A549 (cell line): ENCODE results near the gene CNR1. TPM values are rescaled to one million over a fixed set of nuclear protein-coding genes. Genes with fewer than 3 reads are reported as not detected.

Experiments used
- ATAC-seq, 2 experiments: fragments of 200-7000 bp in 1 of 2; fragments of >200 bp in 1 of 2; cut with Nextera tagmentation in 1 of 2; cut with Tn5 transposase in 1 of 2; 3 replicates each; pipeline versions ENCODE4 v1.8.0 to v1.9.1; 2018 to 2020; ENCODE audit warnings: mild to moderate bottlenecking in 1 of 2, moderate library complexity in 1 of 2
- CTCF ChIA-PET: fragments of 300-600 bp; sonication (Branson Sonifier 250); formaldehyde crosslinking; extraction: SDS; loops from one replicate; lab custom pipeline; 2021; ENCODE audit warnings: antibody characterized with exemption, inconsistent platforms; lab: Yijun Ruan, JAX
- POLR2A ChIA-PET: fragments of 350-600 bp; formaldehyde crosslinking; extraction: SDS; loops from one replicate; lab custom pipeline; 2021; ENCODE audit warnings: antibody characterized with exemption, inconsistent platforms; lab: Yijun Ruan, JAX
- DNase-seq, 2 experiments: peaks; one replicate each; pipeline versions ENCODE4 v3.0.0 to v3.0.0-alpha.2; 2011 to 2016; ENCODE audit warnings: low read depth in 1 of 2, low spot score in 1 of 2
- FAIRE-seq: peaks from 2 replicates; lab custom pipeline; 2011; peaks lifted over from hg19 to GRCh38; lab: Jason Lieb, UNC
- H3K27ac ChIP-seq, 2 experiments: fragments of >200 bp; sonication (Bioruptor Twin); formaldehyde crosslinking; 3 replicates each; pipeline ENCODE4 v1.5.1; 2016 to 2017
- H3K4me1 ChIP-seq: fragments of >200 bp; sonication (Bioruptor Twin); formaldehyde crosslinking; 3 replicates; pipeline ENCODE4 v1.6.1; 2016
- H3K4me2 ChIP-seq: fragments of >200 bp; sonication (Bioruptor Twin); formaldehyde crosslinking; 3 replicates; pipeline ENCODE4 v1.6.1; 2016
- H3K4me3 ChIP-seq: fragments of >200 bp; sonication (Bioruptor Twin); formaldehyde crosslinking; 3 replicates; pipeline ENCODE4 v1.5.1; 2016
- H3K9me3 ChIP-seq: fragments of >200 bp; sonication (Bioruptor Twin); formaldehyde crosslinking; 3 replicates; pipeline ENCODE4 v1.6.1; 2016
- BHLHE40 ChIP-seq: IDR thresholded peaks from 2 replicates; pipeline ENCODE4 v1.6.1; 2012; ENCODE audit warnings: low read depth, low read length, inconsistent platforms
- CBX2 ChIP-seq: fragments of 200-600 bp; sonication (generic); IDR thresholded peaks from 2 replicates; pipeline ENCODE4 v1.6.1; 2016; ENCODE audit warnings: low read depth, mild to moderate bottlenecking, borderline replicate concordance
- CHD2 ChIP-seq: fragments of 150-350 bp; IDR thresholded peaks from 2 replicates; pipeline ENCODE4 v1.6.1; 2014; ENCODE audit warnings: low read length; ENCODE audit not compliant: partially characterized antibody
- CHD4 ChIP-seq: fragments of 200-600 bp; sonication (generic); IDR thresholded peaks from 2 replicates; pipeline ENCODE4 v1.6.1; 2016; ENCODE audit warnings: antibody characterized with exemption, mild to moderate bottlenecking, borderline replicate concordance
- E2F6 ChIP-seq: IDR thresholded peaks from 2 replicates; pipeline ENCODE4 v1.6.1; 2012; ENCODE audit warnings: low read depth, borderline replicate concordance
- EHMT2 ChIP-seq: fragments of 200-600 bp; sonication (generic); IDR thresholded peaks from 2 replicates; pipeline ENCODE4 v1.6.1; 2016; ENCODE audit warnings: antibody characterized with exemption, low read depth, mild to moderate bottlenecking, moderate library complexity
- ELK1 ChIP-seq: fragments of 150-350 bp; IDR thresholded peaks from 2 replicates; pipeline ENCODE4 v1.6.1; 2014; ENCODE audit warnings: low read depth, mild to moderate bottlenecking, low read length
- ESRRA ChIP-seq: fragments of 150-350 bp; IDR thresholded peaks from 2 replicates; pipeline ENCODE4 v1.6.1; 2014; ENCODE audit warnings: mild to moderate bottlenecking, low read length, borderline replicate concordance
- GATA3 ChIP-seq: IDR thresholded peaks from 2 replicates; pipeline ENCODE4 v1.6.1; 2012; ENCODE audit warnings: borderline replicate concordance
- HEYL ChIP-seq: fragments of 250-450 bp; sonication (Bioruptor Pico); IDR thresholded peaks from 2 replicates; pipeline ENCODE4 v1.8.0; 2021; ENCODE audit warnings: mild to moderate bottlenecking, moderate library complexity
- JUN ChIP-seq, 2 experiments: fragments of >200 bp; sonication (Bioruptor Twin); formaldehyde crosslinking; IDR thresholded peaks; 2 replicates in 1 of 2; 3 replicates in 1 of 2; pipeline ENCODE4 v1.6.1; 2016 to 2017
- JUNB ChIP-seq: fragments of >200 bp; sonication (Bioruptor Twin); formaldehyde crosslinking; IDR thresholded peaks from 2 replicates; pipeline ENCODE4 v1.6.1; 2016
- KDM5A ChIP-seq: fragments of 200-600 bp; sonication (generic); IDR thresholded peaks from 2 replicates; pipeline ENCODE4 v1.6.1; 2016; ENCODE audit warnings: antibody characterized with exemption, mild to moderate bottlenecking
- MAX ChIP-seq: IDR thresholded peaks from 2 replicates; pipeline ENCODE4 v1.6.1; 2012
- MAZ ChIP-seq: fragments of 150-350 bp; IDR thresholded peaks from 2 replicates; pipeline ENCODE4 v1.6.1; 2014; ENCODE audit warnings: antibody characterized with exemption, low read depth, low read length, borderline replicate concordance
- MYC ChIP-seq: IDR thresholded peaks from 2 replicates; pipeline ENCODE4 v1.6.1; 2012; ENCODE audit warnings: mild to moderate bottlenecking, inconsistent platforms, low read length, improper control_type of control experiment, borderline replicate concordance
- NFE2L2 ChIP-seq: fragments of 150-350 bp; conservative IDR thresholded peaks from 2 replicates; pipeline ENCODE4 v1.6.1; 2014; ENCODE audit warnings: low read length
- NPAS2 ChIP-seq: fragments of 250-450 bp; sonication (Bioruptor Pico); IDR thresholded peaks from 2 replicates; pipeline ENCODE4 v1.8.0; 2022; ENCODE audit warnings: mild to moderate bottlenecking, moderate library complexity, borderline replicate concordance
- PBX3 ChIP-seq: IDR thresholded peaks from 2 replicates; pipeline ENCODE4 v1.6.1; 2012
- POLR2A ChIP-seq: IDR thresholded peaks from 2 replicates; pipeline ENCODE4 v1.6.1; 2012; ENCODE audit warnings: mild to moderate bottlenecking, low read length
- RCOR1 ChIP-seq: fragments of 150-350 bp; IDR thresholded peaks from 2 replicates; pipeline ENCODE4 v1.6.1; 2014; ENCODE audit warnings: antibody characterized with exemption, low read length, low read depth
- SMC3 ChIP-seq: fragments of >200 bp; sonication (Bioruptor Twin); formaldehyde crosslinking; IDR thresholded peaks from 3 replicates; pipeline ENCODE4 v1.6.1; 2018; ENCODE audit warnings: inconsistent platforms
- SREBF2 ChIP-seq: fragments of 450-650 bp; IDR thresholded peaks from 2 replicates; pipeline ENCODE4 v1.6.1; 2014; ENCODE audit warnings: mild to moderate bottlenecking, moderate library complexity
- TFCP2L1 ChIP-seq: fragments of 250-450 bp; sonication (Bioruptor Pico); IDR thresholded peaks from 2 replicates; pipeline ENCODE4 v1.5.0; 2021; ENCODE audit warnings: mild to moderate bottlenecking
- USF2 ChIP-seq: fragments of 450-650 bp; IDR thresholded peaks from 2 replicates; pipeline ENCODE4 v1.6.1; 2014; ENCODE audit warnings: antibody characterized with exemption
- ZC3H11A ChIP-seq: fragments of 450-650 bp; IDR thresholded peaks from 2 replicates; pipeline ENCODE4 v1.6.1; 2014; ENCODE audit warnings: antibody characterized with exemption, mild to moderate bottlenecking
- ZFP36 ChIP-seq: fragments of 450-650 bp; IDR thresholded peaks from 2 replicates; pipeline ENCODE4 v1.6.1; 2014; ENCODE audit warnings: borderline replicate concordance; ENCODE audit not compliant: partially characterized antibody
- WGBS: methylation state at CpG from one replicate; pipeline ENCODE4 v1.1.6; 2017; ENCODE audit errors: missing lambda C conversion rate; 5-methylcytosine and 5-hydroxymethylcytosine counted together
- polyA plus RNA-seq, 4 experiments: library from polyadenylated mRNA; depleted of rRNA in 3 of 4; stranded (reverse); fragments of >200 nt; fragmentation: RNase III in 1 of 4; extraction: RNeasy Plus Mini Kit Qiagen cat#74134 plus additional on column Dnase treatment in 1 of 4; gene quantifications; 2 replicates in 3 of 4; 3 replicates in 1 of 4; pipeline ENCODE4 v1.2.3, GENCODE V29; 2011 to 2017
- TF ChIP-seq, protein P1 (sequence below): fragments of >200 bp; sonication (Bioruptor Twin); formaldehyde crosslinking; IDR thresholded peaks from 3 replicates; pipeline ENCODE4 v1.5.1; 2016

Gene CNR1
- polyA plus RNA-seq, 2 of the 4 experiments (the other 2 are of a cell fraction): 0.06 to 0.72 TPM

GRCh38 chr6:88174906-88175305, 8.8 kb upstream of the CNR1 start (continued):
- no peak for TF ChIP-seq RCOR1
- TF ChIP-seq EHMT2: no peak
- TF ChIP-seq CBX2: no peak
- no peak for TF ChIP-seq BHLHE40
- TF ChIP-seq ESRRA: no peak
- no peak for TF ChIP-seq JUNB
- TF ChIP-seq, all 56 proteins: peak for 0

GRCh38 chr6:88171312-88171711, 5.2 kb upstream of the CNR1 start:
- Histone ChIP-seq H3K4me3 (no peak overlapping the region), H3K4me1 (no peaks in the 10 kb centered on the region; the same call in 2 of the 3 replicates), H3K27ac (no peak overlapping the region), H3K9me3 (no peaks in the 10 kb centered on the region), H3K4me2 (no peak overlapping the region)
- WGBS: 64% methylated on average over 2 of the region's 2 CpGs
- ATAC-seq (no peak), DNase-seq (no peak), FAIRE-seq (no peak)
- ChIA-PET POLR2A (no interaction called here), CTCF (no interaction called here)
- no peak for TF ChIP-seq POLR2A
- TF ChIP-seq ZC3H11A: no peak
- TF ChIP-seq ZFP36: no peak
- TF ChIP-seq JUN (IDR thresholded peaks at IDR 0.05): no peak
- no peak for TF ChIP-seq USF2
- TF ChIP-seq ESRRA: no peak
- TF ChIP-seq CHD4: no peak
- TF ChIP-seq, protein P1, sequence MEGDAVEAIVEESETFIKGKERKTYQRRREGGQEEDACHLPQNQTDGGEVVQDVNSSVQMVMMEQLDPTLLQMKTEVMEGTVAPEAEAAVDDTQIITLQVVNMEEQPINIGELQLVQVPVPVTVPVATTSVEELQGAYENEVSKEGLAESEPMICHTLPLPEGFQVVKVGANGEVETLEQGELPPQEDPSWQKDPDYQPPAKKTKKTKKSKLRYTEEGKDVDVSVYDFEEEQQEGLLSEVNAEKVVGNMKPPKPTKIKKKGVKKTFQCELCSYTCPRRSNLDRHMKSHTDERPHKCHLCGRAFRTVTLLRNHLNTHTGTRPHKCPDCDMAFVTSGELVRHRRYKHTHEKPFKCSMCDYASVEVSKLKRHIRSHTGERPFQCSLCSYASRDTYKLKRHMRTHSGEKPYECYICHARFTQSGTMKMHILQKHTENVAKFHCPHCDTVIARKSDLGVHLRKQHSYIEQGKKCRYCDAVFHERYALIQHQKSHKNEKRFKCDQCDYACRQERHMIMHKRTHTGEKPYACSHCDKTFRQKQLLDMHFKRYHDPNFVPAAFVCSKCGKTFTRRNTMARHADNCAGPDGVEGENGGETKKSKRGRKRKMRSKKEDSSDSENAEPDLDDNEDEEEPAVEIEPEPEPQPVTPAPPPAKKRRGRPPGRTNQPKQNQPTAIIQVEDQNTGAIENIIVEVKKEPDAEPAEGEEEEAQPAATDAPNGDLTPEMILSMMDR: no peak
- no peak for TF ChIP-seq HEYL
- TF ChIP-seq ELK1: no peak
- TF ChIP-seq TFCP2L1: no peak
- no peak for TF ChIP-seq SREBF2
- no peak for TF ChIP-seq NFE2L2
- no peak for TF ChIP-seq MAX
- TF ChIP-seq NPAS2 (CRISPR knock-in tag): no peak
- TF ChIP-seq JUNB: no peak
- TF ChIP-seq MAZ: no peak

DNA sequence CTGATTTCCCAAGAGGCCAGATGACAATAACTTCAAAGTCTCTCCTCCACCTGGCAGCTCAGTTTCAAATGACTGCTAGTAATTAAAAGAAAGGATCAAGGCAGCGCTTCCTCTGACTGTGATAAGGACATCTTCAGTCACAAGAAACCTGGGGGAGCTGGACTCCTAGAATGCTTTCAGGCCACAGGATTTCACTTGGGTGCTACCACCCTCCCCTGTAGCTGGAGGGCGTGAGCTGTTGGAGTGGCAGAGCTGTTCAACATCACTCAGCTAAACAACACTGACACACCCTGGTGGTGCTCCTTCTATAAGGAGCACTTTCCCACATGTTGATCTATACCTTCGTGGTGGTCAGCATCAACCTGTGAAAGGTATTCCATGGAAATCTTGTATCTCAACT, 2.2 kb upstream of the CNR1 start:
- DNase-seq: no peak

More for the DNA sequence above, 2.2 kb upstream of the CNR1 start:
- H3K9me3 ChIP-seq: no peaks in the 10 kb centered on the region
- CTCF ChIA-PET: no interaction called here
- H3K4me3 ChIP-seq: no peak overlapping the region
- 80% methylated on average over 3 of the region's 3 CpGs for WGBS
- POLR2A ChIA-PET: no interaction called here
- no peak for FAIRE-seq
- H3K4me2 ChIP-seq: no peak overlapping the region
- no peak overlapping the region for H3K27ac ChIP-seq
- TF ChIP-seq SMC3 (no peak), CHD2 (no peak), BHLHE40 (no peak), MYC (no peak), KDM5A (no peak), GATA3 (no peak), CHD4 (no peak), E2F6 (no peak), PBX3 (no peak)
- ATAC-seq: no peak; a peak in 1 of 6 replicates
- H3K4me1 ChIP-seq: peaks cover 6% of the 10 kb centered on the region; the same call in 1 of the 3 replicates
